DOHH2 (cell line): ENCODE measurements around the gene MYO7B.

Source experiments
- CTCF ChIP-seq: fragments of 200-600 bp; sonication (generic); IDR thresholded peaks from one replicate; pipeline ENCODE4 v1.5.1; 2014; ENCODE audit warnings: antibody characterized with exemption, mild to moderate bottlenecking, low read depth, low read length; ENCODE audit not compliant: poor library complexity, severe bottlenecking
- EZH2phosphoT487 ChIP-seq: fragments of 200-600 bp; sonication (generic); IDR thresholded peaks from 2 replicates; pipeline ENCODE4 v1.6.1; 2017; ENCODE audit warnings: borderline replicate concordance, mild to moderate bottlenecking, antibody characterized with exemption, low read length, moderate library complexity, mixed read lengths

- TF ChIP-seq CTCF = no peak
- no peak for TF ChIP-seq EZH2phosphoT487
These were observed 45.5 kb downstream of the MYO7B start for GRCh38 chr2:127581050-127581345.
